ENCODE measurements around the gene KCND1. TPM values are rescaled to one million over a fixed set of nuclear protein-coding genes. Genes with fewer than 3 reads are reported as not detected.
"Not testable (repeated sequence)": the region's sequence is repeated elsewhere in the genome, so short reads cannot be mapped to it uniquely, and the experiment has no call there.

The KCND1 gene
- total RNA-seq, 2 donors from 2014 or later = 3.8 to 5.0 TPM

- no peaks in the 10 kb centered on the region for H3K4me1 ChIP-seq (ENCODE audit: control insufficient read depth in 1 of 2, low read depth in 2 of 2)
- no peak overlapping the region for H3K27ac ChIP-seq
- H3K27me3 ChIP-seq (replicated peaks; ENCODE audit: insufficient read depth) = no peaks in the 10 kb centered on the region
- H3K9me3 ChIP-seq = no peaks in the 10 kb centered on the region
- ATAC-seq (ENCODE audit: insufficient number of reproducible peaks, low FRiP score, low read depth) (no peak), DNase-seq (ENCODE audit: low spot score) (no peak)
- no peak for TF ChIP-seq CTCF (IDR thresholded peaks at IDR 0.05)
- peaks cover 28% of the 10 kb centered on the region for H3K36me3 ChIP-seq
- H3K4me3 ChIP-seq = no peak overlapping the region
These were observed 12.3 kb upstream of the KCND1 start for GRCh38 chrX:48983896-48984295.

- DNase-seq (ENCODE audit: low spot score) (no peak), ATAC-seq (ENCODE audit: insufficient number of reproducible peaks, low FRiP score, low read depth) (no peak)
- H3K27ac ChIP-seq = no peak overlapping the region
- no peaks in the 10 kb centered on the region for H3K9me3 ChIP-seq
- no peaks in the 10 kb centered on the region for H3K27me3 ChIP-seq (replicated peaks; ENCODE audit: insufficient read depth)
- no peaks in the 10 kb centered on the region for H3K4me1 ChIP-seq (ENCODE audit: control insufficient read depth in 1 of 2, low read depth in 2 of 2)
- no peak overlapping the region for H3K4me3 ChIP-seq
- TF ChIP-seq CTCF (IDR thresholded peaks at IDR 0.05) = no peak
- peaks cover 26% of the 10 kb centered on the region for H3K36me3 ChIP-seq
These were observed 11.4 kb upstream of the KCND1 start for GRCh38 chrX:48983081-48983480.

GRCh38 chrX:48981178-48981577, 9.5 kb upstream of the KCND1 start:
- Histone ChIP-seq H3K4me3 (no peak overlapping the region), H3K27me3 (replicated peaks; ENCODE audit: insufficient read depth) (no peaks in the 10 kb centered on the region), H3K4me1 (ENCODE audit: control insufficient read depth in 1 of 2, low read depth in 2 of 2) (no peaks in the 10 kb centered on the region), H3K9me3 (no peaks in the 10 kb centered on the region), H3K36me3 (peaks cover 25% of the 10 kb centered on the region), H3K27ac (no peak overlapping the region)
- ATAC-seq (ENCODE audit: insufficient number of reproducible peaks, low FRiP score, low read depth) (no peak), DNase-seq (ENCODE audit: low spot score) (no peak)
- TF ChIP-seq CTCF (IDR thresholded peaks at IDR 0.05) = no peak

GRCh38 chrX:48980341-48980740, 8.7 kb upstream of the KCND1 start:
- H3K9me3 ChIP-seq; ATAC-seq (ENCODE audit: insufficient number of reproducible peaks, low FRiP score, low read depth); H3K27me3 ChIP-seq (replicated peaks; ENCODE audit: insufficient read depth); H3K27ac ChIP-seq; H3K4me3 ChIP-seq; DNase-seq (ENCODE audit: low spot score); H3K4me1 ChIP-seq (ENCODE audit: control insufficient read depth in 1 of 2, low read depth in 2 of 2): not testable (repeated sequence)
- peaks cover 25% of the 10 kb centered on the region for H3K36me3 ChIP-seq

GRCh38 chrX:48978226-48978625, 6.6 kb upstream of the KCND1 start:
- H3K4me3 ChIP-seq = no peak overlapping the region
- no peak for TF ChIP-seq CTCF (IDR thresholded peaks at IDR 0.05)
- H3K36me3 ChIP-seq = peaks cover 17% of the 10 kb centered on the region
- H3K27ac ChIP-seq = no peak overlapping the region
- H3K4me1 ChIP-seq (ENCODE audit: control insufficient read depth in 1 of 2, low read depth in 2 of 2) = no peaks in the 10 kb centered on the region
- H3K27me3 ChIP-seq (replicated peaks; ENCODE audit: insufficient read depth) = no peaks in the 10 kb centered on the region
- H3K9me3 ChIP-seq = no peaks in the 10 kb centered on the region
- DNase-seq (ENCODE audit: low spot score) = no peak
- ATAC-seq (ENCODE audit: insufficient number of reproducible peaks, low FRiP score, low read depth) = no peak

GRCh38 chrX:48976086-48976485, 4.4 kb upstream of the KCND1 start:
- no peaks in the 10 kb centered on the region for H3K27me3 ChIP-seq (replicated peaks; ENCODE audit: insufficient read depth)
- no peaks in the 10 kb centered on the region for H3K9me3 ChIP-seq
- no peak for ATAC-seq (ENCODE audit: insufficient number of reproducible peaks, low FRiP score, low read depth)
- peaks cover 0 to 2% of the 10 kb centered on the region in 2 donors for H3K4me1 ChIP-seq (ENCODE audit: control insufficient read depth in 1 of 2, low read depth in 2 of 2)
- H3K27ac ChIP-seq = no peak overlapping the region
- DNase-seq (ENCODE audit: low spot score) = no peak
- no peak for TF ChIP-seq CTCF (IDR thresholded peaks at IDR 0.05)
- H3K4me3 ChIP-seq = no peak overlapping the region
- H3K36me3 ChIP-seq = peaks cover 3% of the 10 kb centered on the region
